OCI-LY7 (cell line): Measurements from ENCODE around the gene DNAJC18. TPM values are rescaled to one million over a fixed set of nuclear protein-coding genes. Genes with fewer than 3 reads are reported as not detected.

Experiments
- BruUV-seq: library from RNA; stranded (reverse); fragments of 400-500 nt; replicated peaks from 2 replicates; lab custom pipeline; 2021; lab: Mats Ljungman, UMichigan
- CTCF ChIA-PET: fragments of 300-600 bp; sonication (Branson Sonifier 250); formaldehyde crosslinking; loops from one replicate; lab custom pipeline; 2022; ENCODE audit warnings: antibody characterized with exemption; ENCODE audit not compliant: unreplicated experiment; lab: Charles Lee
- POLR2A ChIA-PET: fragments of 300-600 bp; sonication (Branson Sonifier 250); formaldehyde crosslinking; loops from one replicate; lab custom pipeline; 2022; ENCODE audit warnings: antibody characterized with exemption; lab: Charles Lee
- DNase-seq: peaks from one replicate; pipeline ENCODE4 v3.0.0-alpha.2; 2015; ENCODE audit warnings: low spot score
- H2AFZ ChIP-seq: fragments of 200-600 bp; sonication (generic), shearing (Covaris generic); 2 replicates; pipeline ENCODE4 v1.6.1; 2014; ENCODE audit warnings: mild to moderate bottlenecking, antibody characterized with exemption, low read length, moderate library complexity
- H3K27ac ChIP-seq: fragments of 200-600 bp; sonication (generic); 2 replicates; pipeline ENCODE4 v1.5.1; 2014; ENCODE audit warnings: mixed run types, low read depth, mild to moderate bottlenecking, moderate library complexity, low read length, inconsistent platforms; ENCODE audit not compliant: poor library complexity, severe bottlenecking
- H3K36me3 ChIP-seq: fragments of 200-600 bp; sonication (generic); 2 replicates; pipeline ENCODE4 v1.6.1; 2014; ENCODE audit warnings: mild to moderate bottlenecking, antibody characterized with exemption, low read length, moderate library complexity, mixed read lengths; ENCODE audit not compliant: insufficient read depth
- H3K4me1 ChIP-seq: fragments of 200-600 bp; sonication (generic); 2 replicates; pipeline ENCODE4 v1.5.1; 2014; ENCODE audit warnings: mild to moderate bottlenecking, low read length; ENCODE audit not compliant: insufficient read depth, poor library complexity, severe bottlenecking
- H3K4me2 ChIP-seq: fragments of 200-600 bp; sonication (generic); 2 replicates; pipeline ENCODE4 v1.6.1; 2014; ENCODE audit warnings: mild to moderate bottlenecking, low read length
- H3K4me3 ChIP-seq: fragments of 200-600 bp; sonication (generic); 2 replicates; pipeline ENCODE4 v1.5.1; 2014; ENCODE audit warnings: mild to moderate bottlenecking, low read depth, low read length; ENCODE audit not compliant: poor library complexity, severe bottlenecking
- H3K79me2 ChIP-seq: fragments of 200-600 bp; sonication (generic); 2 replicates; pipeline ENCODE4 v1.6.1; 2016; ENCODE audit warnings: low read depth, mild to moderate bottlenecking, low read length, moderate library complexity, mixed read lengths; ENCODE audit not compliant: insufficient read depth
- H3K9me2 ChIP-seq: fragments of 200-600 bp; sonication (generic); 2 replicates; pipeline ENCODE4 v1.6.1; 2016; ENCODE audit warnings: mild to moderate bottlenecking, low read length, mixed read lengths; ENCODE audit not compliant: insufficient read depth
- H3K9me3 ChIP-seq: fragments of 200-600 bp; sonication (generic); 2 replicates; pipeline ENCODE4 v1.6.1; 2014; ENCODE audit warnings: mild to moderate bottlenecking, mixed run types, low read length, mixed read lengths
- H4K20me1 ChIP-seq: fragments of 200-600 bp; sonication (generic); 2 replicates; pipeline ENCODE4 v1.6.1; 2014; ENCODE audit warnings: mild to moderate bottlenecking, antibody characterized with exemption, low read length, moderate library complexity, mixed read lengths; ENCODE audit not compliant: insufficient read depth
- EZH2phosphoT487 ChIP-seq: fragments of 200-600 bp; sonication (generic); IDR thresholded peaks from 2 replicates; pipeline ENCODE4 v1.6.1; 2018; ENCODE audit warnings: low read depth, borderline replicate concordance, mild to moderate bottlenecking, mixed run types, antibody characterized with exemption, low read length, moderate library complexity, mixed read lengths
- intact Hi-C: fragments of 100-400 bp; cut with micrococcal nuclease; formaldehyde crosslinking; loops from one replicate; pipeline ENCODE4 v1.10.0; 2022; ENCODE audit not compliant: unreplicated experiment
- total RNA-seq, 2 experiments: library from RNA; depleted of rRNA in 1 of 2; stranded (reverse); fragments of >200 nt in 1 of 2; shearing (Covaris generic) in 1 of 2; gene quantifications; 2 replicates each; pipeline ENCODE4 v1.2.3, GENCODE V29; 2014 to 2022
- TF ChIP-seq, protein P1 (sequence below): fragments of 200-600 bp; sonication (generic); conservative IDR thresholded peaks from 2 replicates; pipeline ENCODE4 v1.5.1; 2014; ENCODE audit warnings: mild to moderate bottlenecking, antibody characterized with exemption, low read length, moderate library complexity, mixed read lengths

Gene DNAJC18
- total RNA-seq, 2 experiments from 2014 or later = 1.2 to 12.6 TPM

DNA sequence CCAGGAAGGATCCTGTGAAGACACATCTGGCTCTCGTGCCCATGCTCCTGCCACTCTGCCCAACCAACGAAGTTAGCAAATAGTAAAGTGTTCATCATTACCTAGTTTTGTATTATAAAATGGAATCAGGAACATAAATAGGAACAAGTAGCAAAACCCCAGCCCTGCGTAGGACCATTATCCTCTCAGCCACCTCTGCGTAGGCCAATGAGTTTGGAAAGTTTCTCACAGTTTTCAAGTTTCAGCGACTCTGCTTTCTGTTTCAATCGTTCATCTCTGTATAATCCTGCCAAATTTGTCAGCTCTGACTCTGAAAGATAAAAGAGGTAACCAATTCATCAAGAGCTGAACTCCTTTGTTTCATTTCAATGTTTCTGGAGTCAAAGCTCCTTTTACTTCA, 25.4 kb downstream of the DNAJC18 start:
- no TSS peak for BruUV-seq
- H3K79me2 ChIP-seq = no peaks in the 10 kb centered on the region
- H3K4me1 ChIP-seq = no peaks in the 10 kb centered on the region
- no peak overlapping the region for H2AFZ ChIP-seq
- H3K9me2 ChIP-seq = no peaks in the 10 kb centered on the region
- H3K36me3 ChIP-seq = no peaks in the 10 kb centered on the region
- H3K27ac ChIP-seq = no peak overlapping the region
- ChIA-PET CTCF (no interaction called here), POLR2A (no interaction called here)
- H3K9me3 ChIP-seq = no peaks in the 10 kb centered on the region
- DNase-seq = no peak
- no peaks in the 10 kb centered on the region for H4K20me1 ChIP-seq
- H3K4me2 ChIP-seq = no peak overlapping the region
- intact Hi-C loops = no loop called here
- TF ChIP-seq EZH2phosphoT487 = no peak
- TF ChIP-seq, protein P1, sequence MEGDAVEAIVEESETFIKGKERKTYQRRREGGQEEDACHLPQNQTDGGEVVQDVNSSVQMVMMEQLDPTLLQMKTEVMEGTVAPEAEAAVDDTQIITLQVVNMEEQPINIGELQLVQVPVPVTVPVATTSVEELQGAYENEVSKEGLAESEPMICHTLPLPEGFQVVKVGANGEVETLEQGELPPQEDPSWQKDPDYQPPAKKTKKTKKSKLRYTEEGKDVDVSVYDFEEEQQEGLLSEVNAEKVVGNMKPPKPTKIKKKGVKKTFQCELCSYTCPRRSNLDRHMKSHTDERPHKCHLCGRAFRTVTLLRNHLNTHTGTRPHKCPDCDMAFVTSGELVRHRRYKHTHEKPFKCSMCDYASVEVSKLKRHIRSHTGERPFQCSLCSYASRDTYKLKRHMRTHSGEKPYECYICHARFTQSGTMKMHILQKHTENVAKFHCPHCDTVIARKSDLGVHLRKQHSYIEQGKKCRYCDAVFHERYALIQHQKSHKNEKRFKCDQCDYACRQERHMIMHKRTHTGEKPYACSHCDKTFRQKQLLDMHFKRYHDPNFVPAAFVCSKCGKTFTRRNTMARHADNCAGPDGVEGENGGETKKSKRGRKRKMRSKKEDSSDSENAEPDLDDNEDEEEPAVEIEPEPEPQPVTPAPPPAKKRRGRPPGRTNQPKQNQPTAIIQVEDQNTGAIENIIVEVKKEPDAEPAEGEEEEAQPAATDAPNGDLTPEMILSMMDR = no peak
- H3K4me3 ChIP-seq = no peak overlapping the region

DNA sequence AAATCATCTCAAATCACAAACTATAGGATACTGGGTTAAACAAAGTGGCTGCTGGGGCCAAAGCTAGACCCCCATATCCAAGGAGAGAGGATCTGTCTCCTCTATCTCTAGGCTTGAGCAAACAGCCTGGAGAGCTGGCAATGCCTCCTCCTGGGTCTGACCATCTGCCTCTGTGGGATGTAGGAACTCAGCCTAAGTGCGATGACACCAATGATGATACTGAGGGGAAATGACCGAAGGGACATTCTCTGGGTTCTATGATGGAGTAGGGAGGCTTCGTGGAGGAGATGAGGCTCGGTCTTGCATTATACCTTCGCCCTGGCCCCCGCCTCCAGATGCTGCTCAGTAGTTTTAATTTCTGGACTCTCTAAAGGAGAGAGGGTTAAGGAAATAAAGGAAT, 26.2 kb downstream of the DNAJC18 start:
- peaks cover 5% of the 10 kb centered on the region for H3K4me1 ChIP-seq
- no peak for DNase-seq
- no peaks in the 10 kb centered on the region for H4K20me1 ChIP-seq
- H3K4me2 ChIP-seq = no peak overlapping the region
- BruUV-seq = no TSS peak
- H3K9me3 ChIP-seq = no peaks in the 10 kb centered on the region
- ChIA-PET CTCF (no interaction called here), POLR2A (no interaction called here)
- H2AFZ ChIP-seq = no peak overlapping the region
- no peaks in the 10 kb centered on the region for H3K9me2 ChIP-seq
- intact Hi-C loops = no loop called here
- no peaks in the 10 kb centered on the region for H3K79me2 ChIP-seq
- no peak for TF ChIP-seq EZH2phosphoT487
- TF ChIP-seq, protein P1 = no peak
- H3K36me3 ChIP-seq = no peaks in the 10 kb centered on the region
- no peak overlapping the region for H3K4me3 ChIP-seq
- H3K27ac ChIP-seq = no peak overlapping the region

DNA sequence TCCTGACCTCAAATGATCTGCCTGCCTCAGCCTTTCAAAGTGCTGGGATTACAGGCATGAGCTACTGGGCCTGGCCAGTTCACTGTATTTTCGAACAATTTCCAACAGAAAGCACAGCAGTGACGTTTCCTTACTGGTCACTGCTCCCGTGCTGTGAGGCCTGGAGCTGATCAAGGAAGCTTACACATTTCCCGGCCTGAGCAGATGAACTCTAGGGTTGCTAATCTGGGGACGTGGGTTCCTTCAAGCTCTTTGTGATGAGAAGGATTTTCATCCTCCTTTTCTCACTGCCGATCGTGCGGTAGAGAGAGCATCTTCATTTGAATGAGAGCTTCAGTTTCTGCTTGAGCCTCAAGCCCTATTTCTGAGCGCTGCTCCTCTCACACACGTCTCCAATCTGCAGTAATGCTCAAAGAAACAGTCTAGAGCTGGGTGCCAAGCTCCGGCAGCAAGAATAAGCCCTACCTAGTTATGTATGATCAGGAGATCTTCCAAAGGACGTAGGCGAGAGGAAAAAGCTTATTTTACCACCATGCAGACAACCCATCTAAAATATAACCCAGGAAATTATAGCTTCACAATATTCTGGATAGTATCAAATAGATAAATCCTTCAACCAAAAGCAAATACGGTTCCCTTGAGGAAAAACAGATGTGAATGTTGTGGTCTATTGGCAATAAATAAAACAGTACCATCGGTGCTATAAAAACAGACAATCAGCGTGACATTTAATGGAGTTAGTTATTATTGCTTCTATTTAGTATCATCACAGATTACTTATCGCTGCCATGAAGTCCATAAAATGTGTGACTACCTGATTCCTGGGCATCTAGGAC, 28.1 kb downstream of the DNAJC18 start:
- intact Hi-C loops = no loop called here
- ChIA-PET CTCF (interaction anchor here (1.3 kb wide), 1 partner anchor 9 kb away, joined by 3 read pairs; no protein-coding TSS in a partner anchor), POLR2A (interaction anchor here (0.7 to 1.4 kb wide), 3 partner anchors 22 to 835 kb away, joined by 3 to 5 read pairs (median 3); no protein-coding TSS in a partner anchor)

More for the DNA sequence above, 28.1 kb downstream of the DNAJC18 start:
- Histone ChIP-seq H3K27ac (no peak overlapping the region), H3K79me2 (no peaks in the 10 kb centered on the region), H4K20me1 (no peaks in the 10 kb centered on the region), H3K4me1 (peaks cover 25% of the 10 kb centered on the region), H3K4me3 (no peak overlapping the region), H3K9me2 (no peaks in the 10 kb centered on the region), H3K4me2 (no peak overlapping the region), H3K36me3 (no peaks in the 10 kb centered on the region), H3K9me3 (no peaks in the 10 kb centered on the region), H2AFZ (no peak overlapping the region)
- no peak for DNase-seq
- TF ChIP-seq EZH2phosphoT487 = no peak
- TF ChIP-seq, protein P1 = no peak
- no TSS peak for BruUV-seq
